ENCODE data around the gene ZC3H15.

- no peak for TF ChIP-seq GATA2 (IDR thresholded peaks at IDR 0.05; ENCODE audit: low read depth, low read length)
- TF ChIP-seq GATA3 (IDR thresholded peaks at IDR 0.05; ENCODE audit: low read depth, low read length), result no peak
These were observed 32.9 kb downstream of the ZC3H15 start for GRCh38 chr2:186518945-186519344.
